ENCODE data around the gene STXBP6.

The STXBP6 gene

GRCh38 chr14:24818058-24818822 is 231.7 kb downstream of the STXBP6 start:
- Histone ChIP-seq H3K36me3 (ENCODE audit: insufficient read depth, low read length) (no peaks in the 10 kb centered on the region), H3K9me3 (ENCODE audit: low read depth, low read length) (no peaks in the 10 kb centered on the region), H3K9ac (ENCODE audit: insufficient read length) (no peak overlapping the region), H3K27ac (no peak overlapping the region), H3K4me3 (no peak overlapping the region)
- TF ChIP-seq EZH2 (IDR thresholded peaks at IDR 0.05): no peak
- TF ChIP-seq FOXP2 (optimal IDR thresholded peaks at IDR 0.05; ENCODE audit: control extremely low read depth, extremely low read length, insufficient read depth): no peak
- TF ChIP-seq POLR2AphosphoS5 (IDR thresholded peaks at IDR 0.05; ENCODE audit: borderline replicate concordance, low read depth, low read length): no peak
- DNase-seq (ENCODE audit: low read depth, low spot score): no peak

- Histone ChIP-seq H3K4me3 (no peak overlapping the region), H3K9me3 (ENCODE audit: low read depth, low read length) (no peaks in the 10 kb centered on the region), H3K36me3 (ENCODE audit: insufficient read depth, low read length) (no peaks in the 10 kb centered on the region), H3K9ac (ENCODE audit: insufficient read length) (no peak overlapping the region), H3K27ac (no peak overlapping the region)
- DNase-seq (ENCODE audit: low read depth, low spot score): no peak
- TF ChIP-seq EZH2 (IDR thresholded peaks at IDR 0.05) (no peak), POLR2AphosphoS5 (IDR thresholded peaks at IDR 0.05; ENCODE audit: borderline replicate concordance, low read depth, low read length) (no peak), FOXP2 (optimal IDR thresholded peaks at IDR 0.05; ENCODE audit: control extremely low read depth, extremely low read length, insufficient read depth) (no peak)
These were observed 232.5 kb downstream of the STXBP6 start for GRCh38 chr14:24817212-24818057.

GRCh38 chr14:24816929-24817211 is 233.1 kb downstream of the STXBP6 start:
- no peak overlapping the region for H3K4me3 ChIP-seq
- TF ChIP-seq POLR2AphosphoS5 (IDR thresholded peaks at IDR 0.05; ENCODE audit: borderline replicate concordance, low read depth, low read length) (no peak), EZH2 (IDR thresholded peaks at IDR 0.05) (no peak), FOXP2 (optimal IDR thresholded peaks at IDR 0.05; ENCODE audit: control extremely low read depth, extremely low read length, insufficient read depth) (no peak)
- DNase-seq (ENCODE audit: low read depth, low spot score): no peak
- no peaks in the 10 kb centered on the region for H3K36me3 ChIP-seq (ENCODE audit: insufficient read depth, low read length)
- H3K9me3 ChIP-seq (ENCODE audit: low read depth, low read length): no peaks in the 10 kb centered on the region
- no peak overlapping the region for H3K27ac ChIP-seq
- no peak overlapping the region for H3K9ac ChIP-seq (ENCODE audit: insufficient read length)

GRCh38 chr14:24816011-24816928 is 233.7 kb downstream of the STXBP6 start:
- H3K9me3 ChIP-seq (ENCODE audit: low read depth, low read length): no peaks in the 10 kb centered on the region
- no peak overlapping the region for H3K9ac ChIP-seq (ENCODE audit: insufficient read length)
- no peak for DNase-seq (ENCODE audit: low read depth, low spot score)
- H3K36me3 ChIP-seq (ENCODE audit: insufficient read depth, low read length): no peaks in the 10 kb centered on the region
- TF ChIP-seq FOXP2 (optimal IDR thresholded peaks at IDR 0.05; ENCODE audit: control extremely low read depth, extremely low read length, insufficient read depth) (no peak), POLR2AphosphoS5 (IDR thresholded peaks at IDR 0.05; ENCODE audit: borderline replicate concordance, low read depth, low read length) (no peak), EZH2 (IDR thresholded peaks at IDR 0.05) (no peak)
- H3K27ac ChIP-seq: no peak overlapping the region
- no peak overlapping the region for H3K4me3 ChIP-seq

- TF ChIP-seq EZH2 (IDR thresholded peaks at IDR 0.05) (no peak), FOXP2 (optimal IDR thresholded peaks at IDR 0.05; ENCODE audit: control extremely low read depth, extremely low read length, insufficient read depth) (no peak), POLR2AphosphoS5 (IDR thresholded peaks at IDR 0.05; ENCODE audit: borderline replicate concordance, low read depth, low read length) (no peak)
- Histone ChIP-seq H3K36me3 (ENCODE audit: insufficient read depth, low read length) (no peaks in the 10 kb centered on the region), H3K9ac (ENCODE audit: insufficient read length) (no peak overlapping the region), H3K4me3 (no peak overlapping the region), H3K27ac (no peak overlapping the region), H3K9me3 (ENCODE audit: low read depth, low read length) (no peaks in the 10 kb centered on the region)
- no peak for DNase-seq (ENCODE audit: low read depth, low spot score)
These were observed 234.4 kb downstream of the STXBP6 start for GRCh38 chr14:24815543-24815942.

- no peaks in the 10 kb centered on the region for H3K9me3 ChIP-seq (ENCODE audit: low read depth, low read length)
- no peaks in the 10 kb centered on the region for H3K36me3 ChIP-seq (ENCODE audit: insufficient read depth, low read length)
- H3K9ac ChIP-seq (ENCODE audit: insufficient read length): no peak overlapping the region
- no peak for DNase-seq (ENCODE audit: low read depth, low spot score)
- no peak overlapping the region for H3K27ac ChIP-seq
- H3K4me3 ChIP-seq: no peak overlapping the region
- no peak for TF ChIP-seq POLR2AphosphoS5 (IDR thresholded peaks at IDR 0.05; ENCODE audit: borderline replicate concordance, low read depth, low read length)
- no peak for TF ChIP-seq FOXP2 (optimal IDR thresholded peaks at IDR 0.05; ENCODE audit: control extremely low read depth, extremely low read length, insufficient read depth)
- no peak for TF ChIP-seq EZH2 (IDR thresholded peaks at IDR 0.05)
These were observed 235.0 kb downstream of the STXBP6 start for GRCh38 chr14:24814944-24815343.

- no peak overlapping the region for H3K27ac ChIP-seq
- H3K9ac ChIP-seq (ENCODE audit: insufficient read length): no peak overlapping the region
- H3K9me3 ChIP-seq (ENCODE audit: low read depth, low read length): no peaks in the 10 kb centered on the region
- no peak overlapping the region for H3K4me3 ChIP-seq
- H3K36me3 ChIP-seq (ENCODE audit: insufficient read depth, low read length): no peaks in the 10 kb centered on the region
- TF ChIP-seq EZH2 (IDR thresholded peaks at IDR 0.05) (no peak), FOXP2 (optimal IDR thresholded peaks at IDR 0.05; ENCODE audit: control extremely low read depth, extremely low read length, insufficient read depth) (no peak), POLR2AphosphoS5 (IDR thresholded peaks at IDR 0.05; ENCODE audit: borderline replicate concordance, low read depth, low read length) (no peak)
- no peak for DNase-seq (ENCODE audit: low read depth, low spot score)
These were observed 235.6 kb downstream of the STXBP6 start for GRCh38 chr14:24814346-24814745.

GRCh38 chr14:24813819-24814259 is 236.1 kb downstream of the STXBP6 start:
- Histone ChIP-seq H3K9me3 (ENCODE audit: low read depth, low read length) (no peaks in the 10 kb centered on the region), H3K4me3 (no peak overlapping the region), H3K36me3 (ENCODE audit: insufficient read depth, low read length) (no peaks in the 10 kb centered on the region), H3K9ac (ENCODE audit: insufficient read length) (no peak overlapping the region), H3K27ac (no peak overlapping the region)
- DNase-seq (ENCODE audit: low read depth, low spot score): no peak
- no peak for TF ChIP-seq POLR2AphosphoS5 (IDR thresholded peaks at IDR 0.05; ENCODE audit: borderline replicate concordance, low read depth, low read length)
- no peak for TF ChIP-seq EZH2 (IDR thresholded peaks at IDR 0.05)
- TF ChIP-seq FOXP2 (optimal IDR thresholded peaks at IDR 0.05; ENCODE audit: control extremely low read depth, extremely low read length, insufficient read depth): no peak
